ENCODE results near the gene SNAPC5. TPM values are rescaled to one million over a fixed set of nuclear protein-coding genes. Genes with fewer than 3 reads are reported as not detected.

SNAPC5 gene
- total RNA-seq, 1 experiment from 2014 or later = 17.9 TPM

DNA sequence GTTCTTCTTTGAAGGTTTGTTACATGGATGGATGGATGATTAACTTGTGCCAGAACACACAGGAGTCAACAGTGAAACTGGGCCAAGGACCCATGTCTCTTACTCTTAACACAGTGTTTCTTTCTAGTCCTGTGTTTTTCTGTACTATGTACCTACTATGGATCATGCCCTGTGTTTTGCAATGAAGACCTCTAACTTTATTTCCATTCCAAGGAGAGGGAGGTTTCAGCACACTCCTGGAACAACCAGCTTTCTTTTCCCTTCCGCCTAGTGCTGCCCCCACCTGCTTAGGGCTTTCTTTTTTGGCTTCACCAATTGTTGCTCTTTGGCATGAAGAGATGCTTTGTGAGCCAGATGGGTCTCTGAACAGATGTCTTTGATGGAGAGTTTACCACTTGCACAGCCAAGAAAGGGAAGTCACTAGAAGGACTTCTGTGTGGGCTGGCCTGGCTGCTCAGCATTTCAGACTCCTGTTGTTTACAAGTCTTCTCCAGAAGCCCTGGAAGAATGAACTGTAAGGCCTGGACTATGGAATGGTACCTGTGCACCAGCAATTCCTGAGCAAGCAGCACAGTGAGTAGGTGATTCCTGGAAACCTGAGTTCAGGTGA, 44.5 kb downstream of the SNAPC5 start:
- peaks cover 19% of the 10 kb centered on the region for H3F3A ChIP-seq (ENCODE audit: insufficient read depth, low read depth)
- H3K4me1 ChIP-seq (replicated peaks; ENCODE audit: insufficient read depth) = peaks cover 34% of the 10 kb centered on the region
- H3K27me3 ChIP-seq (ENCODE audit: insufficient read depth, low read depth) = no peaks in the 10 kb centered on the region
- ChIA-PET CTCF (interaction anchor here (0.7 kb wide), 1 partner anchor 278 kb away, joined by 3 read pairs; no protein-coding TSS in a partner anchor), POLR2A (ENCODE audit: unreplicated experiment) (no interaction called here)
- DNase-seq = no peak
- TF ChIP-seq EZH2 (IDR thresholded peaks at IDR 0.05; ENCODE audit: low read depth) = no peak
- no peaks in the 10 kb centered on the region for H4K20me1 ChIP-seq (ENCODE audit: insufficient read depth)
- intact Hi-C loops (cut with micrococcal nuclease; ENCODE audit: unreplicated experiment) = no loop called here
- BruUV-seq (replicated peaks) = no TSS peak
- H3K4me2 ChIP-seq = no peak overlapping the region
- H3K9me3 ChIP-seq (ENCODE audit: insufficient read depth, low read depth) = no peaks in the 10 kb centered on the region
- no peak overlapping the region for H3K4me3 ChIP-seq
- H2AFZ ChIP-seq = no peak overlapping the region
- H3K27ac ChIP-seq = no peak overlapping the region
- H3K79me2 ChIP-seq (ENCODE audit: low read depth) = peaks cover 3% of the 10 kb centered on the region; the same call in 1 of the 2 replicates
- no peaks in the 10 kb centered on the region for H3K9me2 ChIP-seq (ENCODE audit: insufficient read depth)
- 0 out of 2 replicates have a peak, but pooled peaks cover 3% of the 10 kb centered on the region for H3K36me3 ChIP-seq (ENCODE audit: low read depth)

DNA sequence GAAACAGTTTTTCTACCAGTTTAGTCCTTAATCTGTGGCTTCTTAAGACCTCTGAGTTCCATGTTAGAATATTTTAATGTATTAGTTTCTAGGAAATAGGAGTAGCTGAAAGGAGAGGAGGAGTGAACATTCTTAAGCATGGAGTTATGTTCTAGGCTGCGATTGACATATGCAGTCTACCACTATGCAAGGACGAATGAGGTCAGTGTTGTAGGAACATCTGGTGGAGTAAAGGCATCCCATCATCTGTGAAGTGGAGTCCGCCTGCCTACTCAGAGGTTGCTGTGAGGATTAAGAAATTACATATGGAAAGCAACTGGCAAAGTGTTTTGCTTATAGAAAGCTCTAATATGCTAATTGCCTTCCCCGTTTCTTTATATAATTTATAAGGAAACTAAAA, 45.1 kb downstream of the SNAPC5 start:
- Histone ChIP-seq H3K27ac (no peak overlapping the region), H3K9me2 (ENCODE audit: insufficient read depth) (no peaks in the 10 kb centered on the region), H3K4me2 (no peak overlapping the region), H3K79me2 (ENCODE audit: low read depth) (peaks cover 3% of the 10 kb centered on the region; the same call in 1 of the 2 replicates), H3K27me3 (ENCODE audit: insufficient read depth, low read depth) (no peaks in the 10 kb centered on the region), H3K4me1 (replicated peaks; ENCODE audit: insufficient read depth) (peaks cover 34% of the 10 kb centered on the region), H3K9me3 (ENCODE audit: insufficient read depth, low read depth) (no peaks in the 10 kb centered on the region), H2AFZ (no peak overlapping the region), H3K4me3 (no peak overlapping the region), H3K36me3 (ENCODE audit: low read depth) (0 out of 2 replicates have a peak, but pooled peaks cover 3% of the 10 kb centered on the region), H3F3A (ENCODE audit: insufficient read depth, low read depth) (peaks cover 19% of the 10 kb centered on the region), H4K20me1 (ENCODE audit: insufficient read depth) (no peaks in the 10 kb centered on the region)
- intact Hi-C loops (cut with micrococcal nuclease; ENCODE audit: unreplicated experiment) = no loop called here
- TF ChIP-seq EZH2 (IDR thresholded peaks at IDR 0.05; ENCODE audit: low read depth) = no peak
- TF ChIP-seq, protein P1, sequence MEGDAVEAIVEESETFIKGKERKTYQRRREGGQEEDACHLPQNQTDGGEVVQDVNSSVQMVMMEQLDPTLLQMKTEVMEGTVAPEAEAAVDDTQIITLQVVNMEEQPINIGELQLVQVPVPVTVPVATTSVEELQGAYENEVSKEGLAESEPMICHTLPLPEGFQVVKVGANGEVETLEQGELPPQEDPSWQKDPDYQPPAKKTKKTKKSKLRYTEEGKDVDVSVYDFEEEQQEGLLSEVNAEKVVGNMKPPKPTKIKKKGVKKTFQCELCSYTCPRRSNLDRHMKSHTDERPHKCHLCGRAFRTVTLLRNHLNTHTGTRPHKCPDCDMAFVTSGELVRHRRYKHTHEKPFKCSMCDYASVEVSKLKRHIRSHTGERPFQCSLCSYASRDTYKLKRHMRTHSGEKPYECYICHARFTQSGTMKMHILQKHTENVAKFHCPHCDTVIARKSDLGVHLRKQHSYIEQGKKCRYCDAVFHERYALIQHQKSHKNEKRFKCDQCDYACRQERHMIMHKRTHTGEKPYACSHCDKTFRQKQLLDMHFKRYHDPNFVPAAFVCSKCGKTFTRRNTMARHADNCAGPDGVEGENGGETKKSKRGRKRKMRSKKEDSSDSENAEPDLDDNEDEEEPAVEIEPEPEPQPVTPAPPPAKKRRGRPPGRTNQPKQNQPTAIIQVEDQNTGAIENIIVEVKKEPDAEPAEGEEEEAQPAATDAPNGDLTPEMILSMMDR (conservative IDR thresholded peaks at IDR 0.05) = no peak
- ChIA-PET CTCF (interaction anchor here (0.7 kb wide), 1 partner anchor 279 kb away, joined by 3 read pairs; no protein-coding TSS in a partner anchor), POLR2A (ENCODE audit: unreplicated experiment) (no interaction called here)
- no peak for DNase-seq
- BruUV-seq (replicated peaks) = no TSS peak

Small RNAs within 50 kb of the gene (microRNA-seq; reads per million reads assigned to microRNA genes)
- not detected for gene MIR4512 (ENCODE audit: borderline number of aligned reads, borderline replicate concordance)

Other genes with a start within 250 kb of the SNAPC5 start
- not detected in 2 replicates for gene MEGF11, start 244.0 kb downstream of the SNAPC5 start, total RNA-seq (2021)
- 27.7 and 31.2 TPM in 2 replicates for gene DIS3L, start 204.2 kb downstream of the SNAPC5 start, total RNA-seq (2021)
- 12.9 and 13.1 TPM in 2 replicates for gene TIPIN, start 141.1 kb downstream of the SNAPC5 start, total RNA-seq (2021)
- 78.6 and 95.5 TPM in 2 replicates for gene MAP2K1, start 110.8 kb downstream of the SNAPC5 start, total RNA-seq (2021)
- gene RPL4, start 7.1 kb upstream of the SNAPC5 start, total RNA-seq (2021) = 1,859 and 2,320 TPM in 2 replicates
- gene ZWILCH, start 7.6 kb upstream of the SNAPC5 start, total RNA-seq (2021) = 26.3 and 30.3 TPM in 2 replicates
- not detected in 2 replicates for gene LCTL, start 68.2 kb upstream of the SNAPC5 start, total RNA-seq (2021)
- gene SMAD6, start 204.5 kb upstream of the SNAPC5 start, total RNA-seq (2021) = 7.1 and 10.6 TPM in 2 replicates